ENCODE data around the gene DAB2IP.

DNA sequence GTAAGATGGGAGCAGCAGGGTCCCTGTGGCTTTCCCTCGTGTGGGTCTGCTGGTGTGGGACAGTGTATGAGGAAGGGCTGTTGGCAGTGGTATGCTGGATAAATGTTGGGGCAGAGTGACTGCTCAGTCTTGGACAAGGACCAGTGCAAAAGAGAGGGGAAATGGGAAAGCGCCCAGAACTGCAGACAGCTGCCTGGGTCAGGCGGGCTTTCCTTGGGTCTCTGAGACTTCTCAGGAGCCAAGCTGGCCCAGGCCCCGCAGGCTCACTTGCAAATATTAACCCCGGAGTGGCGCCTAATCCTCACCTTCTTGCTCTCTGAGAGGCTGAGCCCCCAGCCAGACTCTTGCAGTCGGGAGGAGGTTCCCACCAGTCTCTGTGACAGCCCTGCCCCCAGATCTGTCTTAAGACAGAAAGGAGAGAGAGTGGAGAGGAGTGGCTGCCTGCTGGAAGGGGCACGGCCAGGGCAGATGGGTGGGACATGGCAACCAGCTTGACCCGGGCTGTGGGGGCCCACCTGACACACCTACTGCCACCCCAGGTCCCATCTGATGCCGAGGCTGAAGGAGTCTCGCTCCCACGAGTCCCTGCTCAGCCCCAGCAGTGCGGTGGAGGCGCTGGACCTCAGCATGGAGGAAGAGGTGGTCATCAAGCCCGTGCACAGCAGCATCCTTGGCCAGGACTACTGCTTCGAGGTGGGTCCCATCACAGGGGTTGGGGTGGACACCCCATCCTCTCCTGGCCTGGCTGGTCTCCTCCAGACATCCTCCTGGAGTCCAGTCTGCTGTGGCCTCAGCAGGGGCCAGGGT is 105.2 kb downstream of the DAB2IP start:
- TF ChIP-seq SP1 (IDR thresholded peaks at IDR 0.05) (no peak), ARNT (IDR thresholded peaks at IDR 0.05) (no peak)
